Measurements from ENCODE around the gene GJB4.

- TF ChIP-seq CTCF (IDR thresholded peaks at IDR 0.05; ENCODE audit: insufficient read depth, low read length), result no peak
- TF ChIP-seq, protein P1, sequence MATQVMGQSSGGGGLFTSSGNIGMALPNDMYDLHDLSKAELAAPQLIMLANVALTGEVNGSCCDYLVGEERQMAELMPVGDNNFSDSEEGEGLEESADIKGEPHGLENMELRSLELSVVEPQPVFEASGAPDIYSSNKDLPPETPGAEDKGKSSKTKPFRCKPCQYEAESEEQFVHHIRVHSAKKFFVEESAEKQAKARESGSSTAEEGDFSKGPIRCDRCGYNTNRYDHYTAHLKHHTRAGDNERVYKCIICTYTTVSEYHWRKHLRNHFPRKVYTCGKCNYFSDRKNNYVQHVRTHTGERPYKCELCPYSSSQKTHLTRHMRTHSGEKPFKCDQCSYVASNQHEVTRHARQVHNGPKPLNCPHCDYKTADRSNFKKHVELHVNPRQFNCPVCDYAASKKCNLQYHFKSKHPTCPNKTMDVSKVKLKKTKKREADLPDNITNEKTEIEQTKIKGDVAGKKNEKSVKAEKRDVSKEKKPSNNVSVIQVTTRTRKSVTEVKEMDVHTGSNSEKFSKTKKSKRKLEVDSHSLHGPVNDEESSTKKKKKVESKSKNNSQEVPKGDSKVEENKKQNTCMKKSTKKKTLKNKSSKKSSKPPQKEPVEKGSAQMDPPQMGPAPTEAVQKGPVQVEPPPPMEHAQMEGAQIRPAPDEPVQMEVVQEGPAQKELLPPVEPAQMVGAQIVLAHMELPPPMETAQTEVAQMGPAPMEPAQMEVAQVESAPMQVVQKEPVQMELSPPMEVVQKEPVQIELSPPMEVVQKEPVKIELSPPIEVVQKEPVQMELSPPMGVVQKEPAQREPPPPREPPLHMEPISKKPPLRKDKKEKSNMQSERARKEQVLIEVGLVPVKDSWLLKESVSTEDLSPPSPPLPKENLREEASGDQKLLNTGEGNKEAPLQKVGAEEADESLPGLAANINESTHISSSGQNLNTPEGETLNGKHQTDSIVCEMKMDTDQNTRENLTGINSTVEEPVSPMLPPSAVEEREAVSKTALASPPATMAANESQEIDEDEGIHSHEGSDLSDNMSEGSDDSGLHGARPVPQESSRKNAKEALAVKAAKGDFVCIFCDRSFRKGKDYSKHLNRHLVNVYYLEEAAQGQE (IDR thresholded peaks at IDR 0.05; ENCODE audit: insufficient replicate concordance, low read depth), result no peak
- TF ChIP-seq POLR2AphosphoS5 (IDR thresholded peaks at IDR 0.05; ENCODE audit: low read depth), result no peak
- TF ChIP-seq GABPA (IDR thresholded peaks at IDR 0.05; ENCODE audit: low read depth), result no peak
Measured at GRCh38 chr1:34779005-34779404, 19.5 kb downstream of the GJB4 start.
